Measurements from ENCODE around the gene TH.
A peak's percentile ranks its signal among the peaks of the same experiment; 100 is the strongest.

The TH gene

DNA sequence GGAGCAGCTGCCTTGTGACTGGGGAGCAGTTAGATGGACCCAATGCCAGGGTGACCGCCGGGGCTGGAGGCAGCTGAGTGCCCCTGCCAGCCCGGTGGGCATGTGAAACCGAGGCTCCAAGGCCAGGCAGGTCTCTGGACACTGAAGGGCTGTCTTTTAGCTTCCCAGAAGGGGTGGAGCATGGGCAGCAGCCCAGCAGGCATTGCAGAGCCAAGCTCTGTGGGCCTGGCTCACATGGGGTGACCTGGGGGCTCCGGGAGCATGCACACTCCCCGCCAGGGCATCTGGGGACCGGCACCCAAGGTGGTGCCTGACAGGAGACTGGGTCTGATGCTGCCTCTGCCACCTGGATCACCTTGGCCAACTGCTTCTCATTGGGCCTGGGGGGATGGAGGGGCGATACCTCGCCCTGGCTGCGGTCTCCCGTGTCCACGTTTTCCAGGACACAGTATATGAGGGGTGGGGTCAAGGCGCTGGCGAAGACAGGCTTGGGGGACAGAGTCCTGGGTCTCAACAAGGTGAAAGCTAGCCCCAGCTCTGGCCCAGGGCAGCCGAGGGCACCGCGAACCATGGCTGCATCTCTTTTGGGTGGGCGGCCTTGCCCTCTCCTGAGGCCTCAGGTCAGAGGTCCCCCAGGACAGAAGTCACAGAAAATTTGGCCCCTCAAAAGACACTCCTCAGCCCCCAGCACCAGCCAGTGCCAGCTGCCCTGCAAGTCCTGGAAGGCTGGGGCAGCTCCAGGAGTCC is 14.1 kb downstream of the TH start:
- DNase-seq: no peak

DNA sequence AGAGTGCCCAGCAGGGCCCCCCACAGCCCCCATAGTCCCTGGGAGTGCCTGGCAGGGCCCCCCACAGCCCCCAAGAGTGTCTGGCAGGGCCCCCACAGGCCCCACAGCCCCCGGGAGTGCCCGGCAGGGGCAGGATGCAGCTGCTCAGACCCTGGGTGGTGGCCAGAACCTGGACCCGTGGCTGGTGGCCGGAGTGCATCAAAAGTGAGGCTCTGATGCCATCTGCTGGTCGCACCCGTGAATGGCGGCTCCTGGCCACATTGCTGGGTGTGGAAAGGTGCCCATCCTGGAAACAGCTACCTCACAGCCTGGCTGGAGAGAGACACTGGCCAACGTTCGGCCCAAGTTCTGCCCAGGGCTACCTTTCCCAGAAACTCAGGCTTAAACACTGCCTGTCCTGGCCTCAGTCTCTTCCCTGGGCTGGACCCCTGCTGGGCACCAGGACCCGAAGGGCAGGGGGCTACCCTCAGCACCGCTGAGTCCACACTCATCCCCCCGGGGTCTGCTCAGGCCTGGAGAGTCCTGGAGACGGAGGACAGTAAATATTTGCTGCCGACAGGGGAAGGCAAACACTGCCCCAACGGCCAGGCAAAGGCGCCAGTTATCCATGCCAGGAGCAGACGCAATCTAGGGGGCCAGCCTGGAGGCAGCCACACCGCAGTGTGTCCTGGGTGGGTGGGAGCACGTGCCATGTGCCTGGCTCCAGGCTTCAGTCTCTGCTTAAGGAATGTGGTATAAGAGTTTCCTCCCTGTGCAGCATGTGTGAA is 15.0 kb downstream of the TH start:
- peak; percentile 90 for DNase-seq

DNA sequence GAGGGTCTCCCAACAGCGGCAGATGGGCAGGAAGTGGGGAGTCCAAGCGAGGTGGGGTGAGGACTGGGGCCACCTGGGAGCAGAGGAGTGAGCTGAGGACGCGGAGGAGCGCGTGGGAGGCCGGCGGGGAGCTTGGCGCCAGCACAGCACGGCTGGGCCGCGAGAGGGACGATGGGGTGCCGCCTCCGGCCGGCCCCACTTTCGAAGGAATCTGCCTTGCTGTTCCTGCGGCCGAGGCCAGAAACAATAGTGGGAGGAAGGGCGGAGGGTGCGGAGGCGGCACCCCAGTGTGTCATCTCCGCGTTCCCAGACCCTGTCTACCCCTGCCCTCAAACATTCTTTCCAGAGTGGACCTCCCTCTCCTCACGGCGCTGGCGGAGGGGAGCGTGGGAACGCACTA is 16.1 kb downstream of the TH start:
- no peak for DNase-seq

DNA sequence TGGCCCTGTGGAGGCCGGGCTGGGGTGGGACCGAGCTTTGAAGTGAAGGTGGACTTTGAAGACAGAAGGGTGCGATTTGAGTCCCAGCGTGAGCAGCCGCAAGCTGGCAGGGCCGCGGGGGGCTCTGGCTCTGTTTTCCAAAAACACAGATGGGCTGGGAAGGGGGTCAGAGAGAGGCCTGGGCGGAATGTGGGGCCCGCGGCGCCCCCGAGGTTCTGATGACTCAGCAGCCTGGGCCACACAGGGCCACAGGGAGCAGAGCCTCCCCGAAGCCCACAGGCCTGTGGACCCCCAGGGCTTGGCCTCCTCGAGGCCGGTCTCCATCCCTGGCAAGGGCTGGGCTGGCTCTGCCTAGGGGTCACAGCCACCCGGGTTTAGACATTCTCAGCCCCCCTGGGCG is 16.7 kb downstream of the TH start:
- DNase-seq: no peak

DNA sequence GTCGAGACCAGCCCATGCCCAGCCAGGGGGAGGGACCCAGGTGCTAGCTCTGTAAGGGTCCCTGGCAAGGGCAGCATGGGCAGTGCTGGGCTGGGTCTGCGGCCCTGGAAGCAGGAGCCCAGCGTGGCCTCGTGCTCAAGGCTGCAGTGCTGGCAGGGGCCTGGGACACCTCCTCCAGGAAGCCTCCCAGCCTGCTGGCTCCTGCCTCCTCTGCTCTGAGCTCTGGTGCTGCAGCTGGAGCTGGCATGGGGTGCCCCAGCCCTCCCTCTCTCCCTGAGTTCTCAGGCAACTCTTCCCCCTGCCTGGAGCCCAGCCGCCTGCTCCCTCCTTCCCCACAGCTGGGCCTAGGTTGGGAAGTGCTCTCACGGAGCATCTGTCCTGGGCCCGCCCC is 17.4 kb downstream of the TH start:
- no peak for DNase-seq

DNA sequence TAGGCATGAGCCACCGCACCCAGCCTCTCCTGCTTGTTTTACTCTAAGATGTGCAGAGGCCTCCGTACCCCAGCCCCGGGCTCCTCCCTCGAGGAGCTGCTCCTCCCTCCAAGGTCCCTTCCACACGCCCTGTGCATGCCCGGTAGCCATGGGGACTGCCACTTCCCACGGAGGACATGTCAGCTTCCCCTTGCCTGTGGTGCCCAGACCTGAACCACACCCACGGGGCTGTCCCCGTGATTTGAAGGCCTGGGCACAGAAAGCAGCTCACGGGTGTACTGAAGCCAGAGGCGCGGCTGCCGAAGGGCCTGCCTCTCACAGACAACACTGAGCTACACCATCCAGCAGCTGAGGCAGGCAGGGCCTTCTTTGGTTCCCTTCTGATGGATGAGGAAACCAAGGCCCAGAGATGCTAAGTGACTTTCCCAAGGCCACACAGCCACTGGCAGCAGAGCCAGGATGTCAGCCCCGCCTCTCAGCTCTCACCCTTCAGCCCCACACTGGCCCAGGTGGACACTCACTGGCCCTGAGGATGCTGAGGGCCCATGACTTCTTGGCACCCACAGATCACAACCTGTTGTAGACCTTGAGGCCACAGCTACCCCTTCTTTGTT is 17.9 kb downstream of the TH start:
- DNase-seq: no peak

DNA sequence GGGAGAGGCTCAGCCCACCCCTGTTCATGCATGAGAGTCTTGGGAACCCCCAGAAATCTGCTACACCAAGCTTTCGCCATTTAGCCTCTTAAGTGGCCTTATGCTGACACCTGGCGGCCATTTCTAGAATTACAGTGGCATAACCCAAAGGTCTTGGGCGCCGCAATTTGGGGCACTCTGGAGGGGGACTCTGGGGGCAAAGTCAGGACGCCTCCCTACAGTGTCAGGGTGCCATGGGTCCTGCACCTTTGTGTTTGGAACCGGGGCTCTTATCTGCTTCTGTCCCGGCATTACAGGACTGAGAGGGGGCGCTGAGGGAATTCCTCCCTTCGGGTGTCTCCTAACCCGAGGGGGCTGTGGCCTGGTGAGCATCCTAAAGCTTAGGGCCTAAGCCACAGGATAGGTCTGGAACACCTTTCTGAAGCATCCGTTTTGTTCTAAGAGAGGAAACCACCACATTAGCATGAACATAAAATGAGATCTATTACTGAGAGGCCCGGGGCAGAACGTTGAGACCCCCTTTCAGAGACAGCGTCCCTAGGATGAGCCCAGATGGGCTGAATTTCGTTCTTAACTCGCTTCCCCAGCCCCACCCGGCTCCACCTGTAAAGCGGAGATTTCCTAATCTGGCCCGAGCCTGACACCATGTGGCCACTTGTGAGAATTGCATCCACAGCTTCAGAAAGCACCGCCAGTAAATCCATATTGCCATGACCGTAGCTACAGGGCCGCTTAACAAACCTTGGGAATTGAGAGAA is 19.9 kb downstream of the TH start:
- DNase-seq: peak; percentile 87

DNA sequence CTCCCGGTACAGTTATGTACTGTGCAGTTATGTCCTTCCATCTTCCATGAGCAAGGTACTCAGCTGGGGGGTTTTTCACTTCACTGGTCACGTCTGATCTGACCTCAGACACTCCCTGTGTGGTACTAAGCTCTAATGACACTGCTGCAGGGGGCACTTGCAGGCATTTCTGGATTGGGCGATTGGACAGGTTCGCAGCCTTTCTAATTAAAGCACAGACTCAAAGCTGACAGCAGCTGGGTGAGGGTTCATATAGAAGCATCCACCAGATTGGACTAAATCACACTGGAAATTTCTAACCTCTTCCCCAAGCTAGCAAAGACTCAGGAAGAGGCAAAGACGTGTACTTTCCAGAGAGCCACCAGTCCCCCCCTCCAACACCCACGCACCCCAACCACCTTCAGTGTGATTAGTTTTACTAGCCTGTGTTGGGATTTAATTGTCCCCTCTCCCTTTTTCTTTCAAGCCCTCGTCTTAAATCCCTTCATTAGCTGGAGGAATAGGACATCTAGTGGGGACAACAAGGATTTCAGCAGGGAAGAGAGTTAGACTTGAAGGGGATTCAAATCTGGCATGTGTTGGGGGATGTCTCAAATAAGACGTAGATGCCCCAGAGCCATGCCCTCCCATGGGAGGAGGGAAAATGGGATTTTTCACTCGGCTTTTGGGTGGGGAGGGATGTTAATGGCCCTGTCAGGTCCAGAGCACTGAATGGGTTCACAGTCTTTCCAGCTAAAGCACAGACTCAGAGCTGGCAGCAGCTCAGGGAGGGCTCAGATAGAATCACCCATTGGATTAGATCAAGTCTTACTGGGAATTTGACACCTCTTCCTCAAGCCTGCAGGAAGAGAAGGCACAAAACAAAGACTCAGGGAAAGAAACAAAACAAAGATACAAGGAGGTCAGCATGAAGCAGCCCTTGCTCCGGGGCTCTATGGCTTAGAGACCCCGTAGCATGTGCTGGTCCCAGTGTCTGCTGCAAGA is 21.5 kb downstream of the TH start:
- DNase-seq: no peak

DNA sequence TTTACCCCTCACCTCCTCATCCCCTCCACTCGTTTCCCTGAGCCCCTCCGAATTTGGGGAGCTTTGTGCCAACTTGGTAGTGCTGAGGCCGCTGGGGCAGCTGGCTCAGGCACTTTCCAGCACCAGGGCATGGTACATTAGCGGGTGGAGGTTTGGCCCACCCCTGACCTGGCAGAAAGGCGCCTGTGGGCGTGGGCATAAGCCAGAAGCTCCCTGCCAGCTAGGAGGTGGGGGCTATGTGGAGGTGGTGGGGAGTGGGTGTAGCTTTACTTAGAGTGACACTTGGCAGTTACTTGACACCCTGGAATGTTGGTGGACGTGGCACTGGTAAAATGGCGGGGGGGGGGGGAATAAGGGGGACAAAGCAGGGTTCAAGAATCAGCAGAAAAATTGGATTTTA is 22.2 kb downstream of the TH start:
- DNase-seq: no peak

DNA sequence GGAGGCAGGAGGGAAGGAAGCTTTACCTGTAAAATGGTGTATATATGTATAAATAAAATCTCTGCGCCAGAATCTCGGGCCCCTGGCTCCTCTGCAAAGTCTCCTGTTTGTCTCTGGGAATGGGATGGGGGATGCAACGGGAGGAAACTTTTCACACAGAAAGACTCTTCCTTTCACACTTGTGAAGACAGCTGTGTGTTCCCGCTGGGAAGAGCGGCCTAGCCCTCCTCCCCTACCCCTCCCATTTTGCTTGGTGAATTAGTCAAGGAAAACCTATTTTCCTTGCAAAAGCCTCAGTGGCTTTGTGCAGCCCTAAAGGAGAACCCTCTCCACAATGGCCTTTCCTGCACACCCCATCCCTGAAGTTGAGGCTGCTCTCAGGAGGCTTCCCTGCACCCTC is 23.0 kb downstream of the TH start:
- no peak for DNase-seq

DNA sequence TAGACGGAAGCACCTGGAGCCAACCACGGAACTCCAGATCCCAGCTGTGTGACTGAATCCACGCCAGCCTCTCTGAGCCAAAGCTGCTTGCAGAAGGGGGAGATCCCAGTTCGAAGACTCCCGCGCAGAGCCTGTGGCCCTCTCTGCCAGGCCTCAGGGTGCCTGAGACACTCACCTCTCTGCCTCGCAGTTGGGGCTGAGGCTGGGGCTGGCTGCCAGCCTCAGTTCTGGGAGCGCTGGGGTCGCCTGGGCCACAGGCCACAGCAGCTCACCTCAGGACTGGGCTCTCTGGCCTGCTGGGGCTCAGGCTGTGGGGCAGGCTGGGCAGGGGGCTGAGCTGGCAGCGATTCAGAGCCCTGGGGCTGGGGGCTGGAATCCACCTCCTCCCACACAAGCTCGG is 24.2 kb downstream of the TH start:
- no peak for DNase-seq

DNA sequence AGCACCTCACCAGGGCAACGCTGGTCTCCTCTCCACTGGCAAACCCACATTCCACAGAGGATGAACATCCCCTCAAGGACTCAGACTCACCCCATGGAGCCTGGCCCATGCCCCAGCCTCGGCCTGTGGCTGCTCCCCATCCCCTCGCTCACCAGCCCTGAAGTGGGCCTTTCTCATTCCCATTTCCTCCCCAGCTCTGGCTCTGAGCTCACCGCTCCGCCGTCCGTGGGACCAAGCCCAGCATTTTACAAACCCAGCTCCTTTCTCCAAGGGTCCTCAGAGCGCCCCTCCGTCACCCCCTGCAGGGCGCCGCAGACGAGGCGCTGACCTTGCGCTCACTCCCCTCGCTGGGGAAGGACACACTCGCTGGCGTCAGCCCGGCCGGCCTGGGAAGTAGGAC is 25.6 kb downstream of the TH start:
- DNase-seq: no peak

DNA sequence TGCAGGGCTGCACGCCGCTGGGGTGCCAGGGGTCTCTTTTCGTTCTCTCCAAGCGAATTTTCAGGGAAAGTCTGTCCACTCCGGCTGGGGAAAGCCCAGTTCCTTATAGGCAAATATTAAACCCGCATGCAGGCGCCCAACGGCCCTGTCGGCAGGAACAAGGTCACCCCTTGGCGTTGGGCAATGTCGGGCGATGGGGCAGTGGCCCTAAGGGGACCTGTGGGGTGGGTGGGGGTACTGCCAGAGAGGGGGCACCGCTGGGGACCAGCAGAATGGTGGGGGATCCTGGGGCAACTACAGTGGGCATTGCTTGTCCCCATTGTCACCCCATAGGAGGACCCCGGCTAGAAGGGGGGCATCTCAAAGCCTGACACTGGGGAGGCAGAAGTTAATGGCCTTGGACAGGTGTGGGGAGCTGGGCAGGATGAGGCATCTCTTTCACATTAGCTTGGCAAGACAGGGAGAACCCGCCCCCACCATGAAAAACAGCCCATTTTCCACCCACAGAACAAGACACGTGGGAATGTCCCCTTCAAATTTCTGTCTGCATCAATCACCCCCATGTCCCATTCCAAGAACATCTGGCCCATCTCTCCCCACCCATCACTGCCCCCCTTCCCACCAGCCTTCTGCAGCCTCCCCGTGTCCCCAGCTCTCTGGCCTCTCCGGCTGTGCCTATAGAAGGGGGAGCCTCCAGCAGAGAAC is 26.9 kb downstream of the TH start:
- no peak for DNase-seq

DNA sequence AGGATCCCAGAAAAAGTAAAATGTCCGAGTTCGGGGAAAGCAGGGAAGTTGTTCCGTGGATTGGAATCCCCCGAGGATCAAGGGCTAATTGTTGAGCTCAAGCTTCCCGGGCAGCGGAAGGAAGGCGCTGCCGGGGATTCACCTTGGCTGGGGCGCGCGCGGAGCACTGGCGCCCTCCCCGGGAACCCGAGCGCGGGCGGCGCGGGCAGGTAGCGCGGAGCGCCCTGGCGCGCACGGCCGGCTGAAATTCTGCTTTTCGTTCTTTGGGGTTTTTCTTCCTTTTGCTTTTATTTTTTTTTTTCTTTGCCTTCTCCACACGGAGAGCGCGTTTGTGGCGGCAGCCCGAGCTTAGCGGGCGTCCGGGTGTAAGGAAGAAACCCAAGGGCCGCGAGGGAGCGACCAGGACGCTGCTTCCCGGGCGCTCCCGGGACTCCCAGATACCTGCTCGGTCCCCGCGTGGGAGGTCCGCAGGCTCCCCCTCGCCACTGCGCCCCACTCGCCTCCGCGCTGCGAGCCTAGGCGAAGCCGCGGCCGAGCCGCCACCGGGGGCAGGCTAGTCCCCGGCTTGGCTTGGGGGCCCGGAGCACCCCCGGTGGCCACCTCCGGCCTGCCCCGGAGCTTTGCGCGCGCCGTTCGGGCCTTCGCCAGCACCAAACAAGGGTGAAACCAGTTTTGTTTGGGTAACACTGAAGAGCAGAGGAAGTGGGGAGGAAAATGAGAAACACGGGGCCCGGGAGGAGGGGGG is 27.6 kb downstream of the TH start:
- no peak for DNase-seq

DNA sequence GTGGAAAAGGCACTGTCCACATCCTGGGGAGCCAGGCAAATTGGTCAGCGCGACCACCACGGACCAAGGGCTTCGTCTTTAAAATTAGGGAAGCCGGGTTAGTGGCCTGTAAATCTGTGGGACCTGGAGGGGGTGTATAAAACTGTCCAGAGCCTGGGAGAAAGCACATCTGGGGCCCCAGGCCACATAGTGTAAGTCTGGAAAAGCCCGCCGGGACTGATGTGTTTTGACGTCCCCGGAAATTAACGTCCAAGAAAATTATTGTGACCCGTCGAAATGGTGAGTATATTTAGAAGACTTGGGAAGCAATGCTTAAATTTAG is 28.2 kb downstream of the TH start:
- DNase-seq: no peak

DNA sequence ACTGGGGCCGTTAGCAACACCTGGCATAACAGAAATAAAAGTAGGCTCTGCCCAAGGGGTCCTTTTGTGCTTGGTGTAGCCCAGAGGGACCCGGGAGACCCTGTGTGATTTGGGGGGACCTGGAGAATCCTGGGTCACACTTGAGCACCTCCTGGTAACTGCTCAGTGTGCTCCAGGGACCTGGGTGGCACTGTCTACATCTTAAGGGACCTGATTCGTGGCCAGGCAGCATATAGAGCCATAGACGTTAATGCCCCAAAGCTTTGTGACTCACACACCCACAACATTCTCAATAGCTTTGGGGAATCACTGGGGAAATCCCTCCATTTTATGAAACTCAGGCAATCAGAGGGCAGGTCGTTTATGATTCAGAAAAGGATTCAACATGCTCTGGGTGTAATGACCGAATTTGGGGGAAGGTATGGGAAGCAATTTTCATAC is 28.8 kb downstream of the TH start:
- DNase-seq: no peak

DNA sequence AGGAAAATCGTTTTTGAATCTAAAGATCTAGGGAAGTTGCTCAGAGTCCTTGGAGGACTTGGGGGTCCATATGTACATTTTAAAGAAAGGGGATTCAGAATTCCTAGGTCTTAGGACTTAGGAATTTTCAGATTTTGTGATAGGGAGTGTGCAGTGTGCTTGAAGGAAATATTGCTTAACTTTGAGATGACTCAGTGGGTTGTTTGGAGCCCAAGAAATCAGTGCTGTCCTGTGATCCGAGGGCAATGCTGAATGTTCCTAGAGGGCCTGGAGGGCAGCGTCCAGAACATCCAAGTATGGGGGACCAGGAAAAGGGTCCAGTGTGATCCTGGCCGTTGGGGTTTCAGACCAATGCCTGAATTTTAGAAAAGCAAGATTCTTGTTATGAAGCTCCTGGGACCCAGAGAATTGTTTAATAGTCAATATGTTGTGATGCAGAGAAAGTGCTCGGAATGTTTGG is 29.3 kb downstream of the TH start:
- no peak for DNase-seq

DNA sequence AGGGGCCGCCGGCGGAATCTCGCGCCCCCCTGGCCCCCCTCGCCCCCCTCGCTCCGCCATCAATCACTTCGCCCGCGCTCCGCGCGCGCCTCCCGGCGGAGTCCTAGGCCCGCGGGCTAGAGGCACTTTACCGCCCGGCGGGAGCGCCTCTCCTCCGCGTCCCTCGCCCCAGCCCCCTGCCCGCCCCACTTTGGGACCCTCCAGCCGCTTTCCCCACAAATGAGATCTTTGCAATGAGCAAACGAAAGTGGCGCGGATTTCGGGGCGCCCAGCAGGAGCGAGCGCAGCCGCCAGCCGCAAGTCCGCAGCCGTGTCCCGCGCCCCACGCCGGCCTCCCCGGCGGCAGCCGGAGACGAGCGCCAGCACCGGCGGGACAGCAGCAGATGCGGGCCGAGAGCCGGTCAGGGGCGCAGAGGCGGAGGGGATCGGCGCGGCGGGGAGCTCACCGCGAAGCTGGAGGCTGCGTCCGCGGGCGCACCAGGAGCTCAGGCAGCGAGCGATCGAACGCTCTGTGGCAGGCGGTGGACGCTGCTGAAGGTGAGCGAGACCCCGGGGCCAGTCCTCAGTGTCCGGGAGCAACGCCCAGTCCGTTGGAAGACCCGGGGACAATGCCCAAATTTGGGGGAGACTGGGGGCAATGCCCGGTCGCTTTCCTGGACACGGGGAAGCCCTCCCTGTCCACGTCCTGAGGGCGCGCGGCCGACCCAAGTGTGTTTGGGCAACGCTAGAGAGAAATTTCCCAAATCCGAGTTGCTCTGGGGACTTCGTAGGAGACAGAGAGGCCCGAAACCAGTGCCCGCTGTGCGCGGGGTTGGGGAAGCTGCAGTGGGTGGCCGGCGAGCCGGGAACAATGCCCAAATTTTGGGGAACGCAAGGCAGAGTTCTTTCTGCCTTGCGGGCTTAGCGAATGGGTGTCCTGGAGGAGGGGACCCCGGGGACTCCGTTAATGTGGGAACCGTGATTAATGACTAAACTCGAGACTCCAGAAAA is 30.9 kb downstream of the TH start:
- no peak for DNase-seq

DNA sequence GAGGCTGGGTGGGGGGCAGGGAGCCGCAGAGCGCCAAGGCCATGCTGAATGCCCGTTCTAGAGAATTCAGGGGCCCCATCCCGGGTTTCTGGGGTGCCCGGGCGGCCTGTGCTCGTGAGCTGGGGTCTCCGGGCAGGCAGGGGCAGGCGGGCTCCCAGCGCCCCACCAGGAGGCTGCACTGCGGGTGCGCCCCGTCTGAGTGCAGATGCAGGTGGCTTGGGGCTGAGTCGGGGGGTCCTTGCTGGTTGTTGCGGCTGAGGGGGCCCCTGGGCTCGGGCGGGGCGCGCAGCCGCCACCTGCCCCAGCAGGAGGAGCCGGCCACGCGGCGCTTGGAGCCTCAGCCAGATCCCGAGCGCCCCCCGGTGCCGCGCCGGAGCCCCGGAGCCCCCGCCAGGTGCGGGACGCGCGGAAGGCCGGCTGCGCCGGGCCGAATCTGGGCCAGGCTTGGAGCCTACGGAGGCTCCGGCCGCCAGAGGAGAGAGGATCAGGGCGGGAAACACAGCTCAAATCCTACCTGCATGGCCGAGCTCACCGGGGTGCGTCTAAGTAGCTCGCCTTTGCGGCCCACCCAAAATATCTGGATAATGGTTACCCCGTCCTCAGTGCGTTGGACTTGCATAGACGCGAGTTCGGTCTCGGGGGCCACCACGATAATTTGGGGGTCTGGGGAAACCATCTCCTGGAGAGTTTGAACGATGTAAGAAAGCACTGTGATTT is 31.8 kb downstream of the TH start:
- no peak for DNase-seq
